HG03565 (cell line): ENCODE data around the gene ANKS1B.

Experiments
- ATAC-seq: cut with Tn5 transposase; IDR thresholded peaks from one replicate; pipeline ENCODE4 v1.9.1; 2021; ENCODE audit warnings: mild to moderate bottlenecking, moderate library complexity; ENCODE audit not compliant: unreplicated experiment

The ANKS1B gene

GRCh38 chr12:99486277-99486676, 498.5 kb downstream of the ANKS1B start:
- no peak for ATAC-seq

DNA sequence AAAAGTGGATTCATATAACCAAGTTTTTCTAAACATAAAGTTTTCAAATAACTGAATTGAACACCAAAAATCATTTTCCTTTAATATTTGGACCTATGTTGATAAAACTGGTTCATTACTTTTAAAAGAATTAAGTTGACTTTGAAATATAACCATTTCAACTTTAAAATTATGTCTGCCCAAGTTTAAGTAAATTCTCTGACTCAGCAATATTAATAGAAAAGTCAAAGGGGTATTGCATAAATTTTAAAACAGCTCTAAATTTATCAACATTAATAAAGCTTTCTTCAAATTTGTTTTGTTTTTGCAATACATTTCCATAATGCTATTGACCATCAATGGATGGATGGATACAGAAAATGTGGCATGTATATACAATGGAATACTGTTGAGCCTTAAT, 505.6 kb downstream of the ANKS1B start:
- no peak for ATAC-seq

DNA sequence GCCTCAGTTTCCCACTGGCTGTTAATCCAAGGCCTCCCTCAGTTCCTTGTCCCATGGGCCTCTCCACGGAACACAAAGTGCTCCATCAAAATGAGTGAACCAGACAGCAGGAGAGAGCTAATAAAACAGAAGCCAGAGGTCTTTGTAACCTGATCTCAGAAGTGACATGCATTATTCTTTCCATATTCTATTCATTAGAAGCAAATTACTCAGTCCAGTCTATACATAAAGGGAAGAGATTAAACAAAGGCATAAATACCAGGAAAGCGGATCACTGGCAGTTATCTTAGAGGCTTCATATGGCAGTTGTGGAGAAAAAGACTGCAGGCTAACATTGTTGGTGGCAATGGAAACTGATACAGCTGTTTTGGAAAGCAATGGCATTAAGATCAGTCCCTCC, 507.8 kb downstream of the ANKS1B start:
- ATAC-seq: no peak

DNA sequence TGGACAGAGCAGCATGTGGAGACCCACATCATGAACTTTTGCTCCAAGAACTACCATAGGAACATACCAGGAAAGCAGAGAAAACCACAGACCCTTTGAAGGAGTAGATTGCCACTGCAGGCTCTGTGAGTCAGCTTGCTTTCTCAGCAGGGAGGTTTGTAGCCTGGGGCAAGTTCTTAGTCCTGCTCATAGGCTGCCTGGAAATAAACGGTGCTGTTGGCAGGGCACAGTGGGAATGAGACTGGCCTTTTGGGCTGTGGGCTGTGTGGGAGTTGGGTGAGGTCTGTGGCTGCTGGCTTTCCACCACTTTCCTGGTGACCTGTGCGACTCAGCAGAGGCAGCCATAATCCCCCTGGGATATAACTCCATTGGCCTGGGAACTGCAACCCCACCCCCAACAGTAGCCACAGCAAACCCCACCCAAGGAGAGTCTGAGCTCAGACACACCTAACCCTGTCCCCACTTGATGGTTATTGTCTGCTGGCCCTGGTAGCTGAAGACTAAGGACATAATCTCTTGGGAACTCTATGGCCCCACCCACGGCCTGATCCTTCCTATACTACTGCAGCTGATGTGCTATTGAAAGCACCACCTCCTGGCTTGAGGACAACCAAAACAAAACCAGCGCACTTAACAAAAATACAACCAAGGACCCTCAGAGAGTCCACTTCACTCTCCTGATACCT, 529.2 kb downstream of the ANKS1B start:
- ATAC-seq: no peak

GRCh38 chr12:99454539-99455172, 530.1 kb downstream of the ANKS1B start:
- peak; percentile 2 for ATAC-seq

GRCh38 chr12:99453836-99454538, 530.7 kb downstream of the ANKS1B start:
- ATAC-seq: peak; percentile 68

DNA sequence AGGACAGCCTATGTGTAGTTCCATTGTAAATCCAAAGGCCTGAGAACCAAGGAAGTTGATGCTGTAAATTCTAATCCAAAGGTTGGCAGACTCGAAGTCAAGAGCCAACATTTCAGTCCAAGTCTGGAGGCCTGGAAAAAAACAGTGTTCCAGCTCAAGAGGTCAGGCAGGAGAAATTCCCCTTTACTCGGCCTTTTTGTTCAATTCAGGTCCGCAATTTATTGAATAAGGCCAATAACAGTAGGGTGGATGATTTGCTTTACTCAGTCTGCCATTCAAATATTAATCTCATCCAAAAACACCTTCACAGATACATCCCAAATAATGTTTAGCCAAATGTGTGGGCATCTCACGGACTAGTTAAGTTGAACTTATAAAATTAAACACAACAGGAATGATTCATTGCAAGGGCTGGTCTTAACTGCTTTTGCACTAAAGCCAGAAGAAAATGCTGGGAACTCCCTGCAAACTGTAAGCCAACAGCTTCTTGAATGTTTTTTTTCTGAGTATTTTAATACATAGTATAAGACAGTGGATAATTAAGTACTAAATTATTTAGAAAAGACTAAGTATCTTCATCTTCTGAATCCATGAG, 534.6 kb downstream of the ANKS1B start:
- ATAC-seq: no peak

DNA sequence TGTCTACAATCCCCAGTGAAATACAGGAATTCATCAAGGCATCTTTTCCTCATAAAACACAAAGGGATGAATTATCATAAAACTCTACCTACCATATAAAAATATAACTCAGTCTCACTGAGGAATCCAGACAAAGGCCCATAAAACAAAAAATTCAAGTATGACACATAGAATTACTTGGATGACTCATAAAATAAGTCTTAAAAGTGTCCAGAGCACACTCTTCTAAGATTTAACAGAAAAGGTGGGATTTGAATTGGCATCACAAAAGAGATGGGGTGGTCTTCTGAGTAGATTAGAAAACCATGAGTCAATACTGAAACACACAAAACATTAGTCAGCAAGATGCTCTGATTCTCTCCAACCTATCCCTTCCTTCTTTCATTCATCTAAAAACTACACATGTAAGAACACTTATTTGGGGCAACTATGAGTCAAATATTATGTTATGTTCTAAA, 539.8 kb downstream of the ANKS1B start:
- peak; percentile 73 for ATAC-seq

- ATAC-seq: no peak
Measured at GRCh38 chr12:99442758-99443157, 542.0 kb downstream of the ANKS1B start.

GRCh38 chr12:99439399-99439798, 545.3 kb downstream of the ANKS1B start:
- no peak for ATAC-seq

DNA sequence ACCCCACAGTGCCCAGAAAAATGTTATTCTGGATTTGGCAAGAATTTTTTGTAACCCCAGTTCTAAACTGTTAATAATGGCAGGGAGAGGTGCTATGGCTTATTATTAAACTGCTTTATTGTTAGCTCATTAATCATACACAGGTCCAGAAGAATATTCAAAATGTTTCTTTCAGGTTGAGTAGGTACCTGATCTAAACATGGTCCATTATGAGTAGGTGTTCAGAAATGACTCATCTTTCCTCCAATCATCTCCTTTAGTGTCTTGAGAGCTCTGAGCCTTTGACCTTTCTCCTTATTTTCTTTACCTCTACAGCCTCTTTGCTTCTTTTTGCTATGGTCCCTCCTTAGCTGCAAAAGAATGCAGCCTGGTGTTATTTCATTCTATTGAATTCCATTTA, 548.2 kb downstream of the ANKS1B start:
- ATAC-seq: peak; percentile 100

DNA sequence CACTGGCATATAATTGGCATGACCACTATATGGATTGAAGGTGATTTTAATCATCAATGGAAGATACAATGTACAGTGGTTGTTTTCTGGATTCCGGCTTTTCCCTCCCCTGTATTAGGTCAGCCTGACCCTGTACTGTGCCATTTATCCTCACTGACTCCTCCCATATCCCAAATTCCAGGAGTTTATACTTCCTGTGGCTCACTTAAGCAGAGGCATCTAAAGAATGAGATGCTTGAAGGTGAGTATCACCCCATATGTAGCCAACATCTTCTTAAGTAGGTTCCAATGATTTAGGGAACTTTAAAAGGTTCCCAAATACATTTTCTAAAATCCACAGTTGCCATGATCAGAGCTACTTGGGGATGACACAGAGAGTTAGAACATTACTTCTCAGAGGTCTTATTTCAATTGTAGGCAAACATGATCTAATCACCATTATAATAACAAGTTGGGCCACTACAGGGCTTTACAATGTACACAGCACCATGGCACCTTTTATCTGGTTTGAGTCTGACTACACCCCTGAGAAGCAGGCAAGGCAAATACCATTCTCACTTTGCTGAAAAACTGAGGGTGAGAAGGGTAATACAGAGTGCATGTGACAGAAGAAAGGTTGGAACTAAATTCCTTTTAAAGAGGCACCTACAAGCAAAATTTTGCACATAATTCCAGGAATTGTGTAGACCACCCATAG, 549.5 kb downstream of the ANKS1B start:
- no peak for ATAC-seq

GRCh38 chr12:99433155-99433554, 551.6 kb downstream of the ANKS1B start:
- ATAC-seq: no peak

- no peak for ATAC-seq
Measured at GRCh38 chr12:99431203-99431602, 553.5 kb downstream of the ANKS1B start.

- ATAC-seq: peak; percentile 65
Measured at GRCh38 chr12:99427104-99427503, 557.6 kb downstream of the ANKS1B start.

GRCh38 chr12:99418379-99418778, 566.4 kb downstream of the ANKS1B start:
- ATAC-seq: peak; percentile 52

DNA sequence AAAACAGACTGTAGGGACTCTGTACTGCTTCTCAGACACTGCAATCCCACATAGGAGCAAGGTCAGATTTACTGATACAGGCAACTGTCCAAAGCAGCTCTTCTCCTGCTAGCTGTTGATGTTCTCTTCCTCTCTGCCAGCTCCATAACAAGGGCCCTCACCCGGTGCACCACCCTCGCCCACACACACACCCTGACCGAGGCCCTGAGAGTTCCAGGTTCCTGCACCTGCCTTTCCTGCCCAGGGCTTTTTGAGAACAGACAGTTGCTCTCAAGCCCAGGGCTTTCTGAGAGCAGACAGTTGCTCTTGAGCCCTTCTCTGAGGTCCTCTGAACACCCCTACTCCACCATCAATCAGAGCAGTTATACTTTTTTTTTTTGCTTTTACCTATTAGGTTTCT, 571.0 kb downstream of the ANKS1B start:
- no peak for ATAC-seq

DNA sequence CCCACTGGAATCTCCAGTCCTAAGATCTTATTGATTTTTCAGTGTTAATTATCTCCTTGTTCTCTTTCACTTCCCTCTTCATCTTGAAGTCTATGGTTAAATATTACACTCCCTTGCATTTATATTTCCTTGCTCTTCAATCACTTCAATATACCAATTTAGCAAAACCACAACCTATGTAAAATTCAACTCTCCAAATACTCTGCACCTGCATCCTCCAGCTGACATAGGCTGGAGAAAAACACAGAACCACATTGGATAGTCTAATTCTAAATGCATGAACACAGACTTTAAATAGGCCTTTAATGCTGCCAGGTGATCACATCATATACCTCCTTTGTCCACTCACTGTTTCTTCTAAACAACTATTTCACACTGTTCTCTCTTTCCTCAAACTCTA, 591.0 kb downstream of the ANKS1B start:
- ATAC-seq: peak; percentile 58

GRCh38 chr12:99392091-99392850, 592.5 kb downstream of the ANKS1B start:
- no peak for ATAC-seq

GRCh38 chr12:99390707-99391106, 594.0 kb downstream of the ANKS1B start:
- ATAC-seq: no peak
